Stimulated activated CD8-positive, alpha-beta memory T cell treated with anti-CD3 and anti-CD28 coated beads, Interleukin-7, amount 100 ng/mL, for 48 hours (primary cell): Measurements from ENCODE around the gene FOXO3.
A peak's percentile ranks its signal among the peaks of the same experiment; 100 is the strongest.
"Not testable (repeated sequence)": the region's sequence is repeated elsewhere in the genome, so short reads cannot be mapped to it uniquely, and the experiment has no call there.

Experiments
- DNase-seq, 2 donors: peaks; one replicate each; pipeline ENCODE4 v3.0.0-alpha.2; 2020; ENCODE audit warnings: low read depth in 1 of 2; ENCODE audit errors: extremely low read depth in 1 of 2

The FOXO3 gene

GRCh38 chr6:108655806-108656651 is 95.3 kb downstream of the FOXO3 start:
- DNase-seq: no peak

- no peak for DNase-seq
Measured at GRCh38 chr6:108656836-108657235, 96.1 kb downstream of the FOXO3 start.

- DNase-seq: no peak
Measured at GRCh38 chr6:108658174-108658573, 97.5 kb downstream of the FOXO3 start.

- not testable (repeated sequence) for DNase-seq
Measured at GRCh38 chr6:108658785-108659184, 98.1 kb downstream of the FOXO3 start.

GRCh38 chr6:108660251-108660650 is 99.5 kb downstream of the FOXO3 start:
- DNase-seq: no peak

- no peak for DNase-seq
Measured at GRCh38 chr6:108661430-108661829, 100.7 kb downstream of the FOXO3 start.

- DNase-seq: no peak
Measured at GRCh38 chr6:108661982-108662381, 101.3 kb downstream of the FOXO3 start.

GRCh38 chr6:108662702-108663101 is 102.0 kb downstream of the FOXO3 start:
- DNase-seq: no peak

- DNase-seq: not testable (repeated sequence)
Measured at GRCh38 chr6:108663494-108664064, 102.9 kb downstream of the FOXO3 start.

GRCh38 chr6:108665495-108666196 is 104.9 kb downstream of the FOXO3 start:
- peak in 1 of 2 donors; percentile 17 for DNase-seq

GRCh38 chr6:108666656-108667260 is 106.0 kb downstream of the FOXO3 start:
- DNase-seq: no peak

GRCh38 chr6:108667993-108668392 is 107.3 kb downstream of the FOXO3 start:
- DNase-seq: no peak

- no peak for DNase-seq
Measured at GRCh38 chr6:108669673-108670072, 109.0 kb downstream of the FOXO3 start.

GRCh38 chr6:108671175-108671574 is 110.5 kb downstream of the FOXO3 start:
- DNase-seq: no peak

GRCh38 chr6:108671790-108672189 is 111.1 kb downstream of the FOXO3 start:
- DNase-seq: no peak

- no peak for DNase-seq
Measured at GRCh38 chr6:108672641-108673040, 111.9 kb downstream of the FOXO3 start.

- no peak for DNase-seq
Measured at GRCh38 chr6:108673153-108673552, 112.4 kb downstream of the FOXO3 start.

- DNase-seq: no peak
Measured at GRCh38 chr6:108673602-108674001, 112.9 kb downstream of the FOXO3 start.

GRCh38 chr6:108675226-108676200 is 114.8 kb downstream of the FOXO3 start:
- no peak for DNase-seq

GRCh38 chr6:108676555-108676954 is 115.8 kb downstream of the FOXO3 start:
- DNase-seq: no peak
